KMS-11 (cell line): ENCODE measurements around the gene POLR2L.
A peak's percentile ranks its signal among the peaks of the same experiment; 100 is the strongest.

Source experiments
- H2AFZ ChIP-seq: fragments of 200-600 bp; sonication (generic); 2 replicates; pipeline ENCODE4 v1.6.1; 2016; ENCODE audit warnings: antibody characterized with exemption, mixed run types, low read depth
- H3K27ac ChIP-seq: fragments of 200-600 bp; sonication (generic); 2 replicates; pipeline ENCODE4 v1.6.1; 2016; ENCODE audit warnings: mild to moderate bottlenecking, mixed run types
- H3K27me3 ChIP-seq: fragments of 200-600 bp; sonication (generic); 2 replicates; pipeline ENCODE4 v1.6.1; 2017; ENCODE audit warnings: mild to moderate bottlenecking, low read depth, mixed run types, moderate library complexity; ENCODE audit not compliant: insufficient read depth
- H3K36me3 ChIP-seq: fragments of 200-600 bp; sonication (generic); 2 replicates; pipeline ENCODE4 v1.6.1; 2017; ENCODE audit warnings: mild to moderate bottlenecking, mixed run types; ENCODE audit not compliant: insufficient read depth
- H3K4me1 ChIP-seq: fragments of 200-600 bp; sonication (generic); 2 replicates; pipeline ENCODE4 v1.6.1; 2016; ENCODE audit warnings: mild to moderate bottlenecking, low read depth, mixed run types; ENCODE audit not compliant: poor library complexity, severe bottlenecking
- H3K4me2 ChIP-seq: fragments of 200-600 bp; sonication (generic); 2 replicates; pipeline ENCODE4 v1.7.0; 2016; ENCODE audit warnings: mild to moderate bottlenecking, mixed run types
- H3K4me3 ChIP-seq: fragments of 200-600 bp; sonication (generic); IDR thresholded peaks from 2 replicates; pipeline ENCODE4 v1.6.1; 2017; ENCODE audit warnings: low read depth, low read length, mixed read lengths; ENCODE audit not compliant: insufficient read depth
- H3K79me2 ChIP-seq: fragments of 200-600 bp; sonication (generic); 2 replicates; pipeline ENCODE4 v1.6.1; 2016; ENCODE audit warnings: low read depth, mixed run types; ENCODE audit not compliant: insufficient read depth
- H3K9ac ChIP-seq: fragments of 200-600 bp; sonication (generic); 2 replicates; pipeline ENCODE4 v1.6.1; 2016; ENCODE audit warnings: mild to moderate bottlenecking, mixed run types
- H4K20me1 ChIP-seq: fragments of 200-600 bp; sonication (generic); 2 replicates; pipeline ENCODE4 v1.6.1; 2016; ENCODE audit warnings: mild to moderate bottlenecking, mixed run types; ENCODE audit not compliant: insufficient read depth
- CTCF ChIP-seq: fragments of 200-600 bp; sonication (generic); conservative IDR thresholded peaks from 2 replicates; pipeline ENCODE4 v1.6.1; 2017; ENCODE audit warnings: low read depth, mild to moderate bottlenecking, antibody characterized with exemption, low read length, moderate library complexity, mixed read lengths

Gene POLR2L

GRCh38 chr11:836274-836673, 6.1 kb downstream of the POLR2L start:
- Histone ChIP-seq H2AFZ (no peak overlapping the region), H3K9ac (no peak overlapping the region)

GRCh38 chr11:834371-835316, 7.7 kb downstream of the POLR2L start:
- Histone ChIP-seq H3K36me3 (no peaks in the 10 kb centered on the region), H3K27me3 (peaks cover 20% of the 10 kb centered on the region), H3K4me2 (no peak overlapping the region), H3K4me1 (peaks cover 31% of the 10 kb centered on the region), H4K20me1 (no peaks in the 10 kb centered on the region), H3K9ac (no peak overlapping the region), H3K27ac (no peak overlapping the region), H3K4me3 (no peak overlapping the region), H3K79me2 (no peaks in the 10 kb centered on the region), H2AFZ (no peak overlapping the region)
- TF ChIP-seq CTCF: no peak

More at GRCh38 chr11:836274-836673, 6.1 kb downstream of the POLR2L start:
- peaks cover 23% of the 10 kb centered on the region for H3K4me1 ChIP-seq
- peaks cover 6% of the 10 kb centered on the region for H3K79me2 ChIP-seq
- peaks cover 10% of the 10 kb centered on the region; the same call in 1 of the 2 replicates for H3K27me3 ChIP-seq
- TF ChIP-seq CTCF: no peak
- H3K36me3 ChIP-seq: no peaks in the 10 kb centered on the region
- H3K4me2 ChIP-seq: no peak overlapping the region
- 0 out of 2 replicates have a peak, but pooled peaks cover 4% of the 10 kb centered on the region for H4K20me1 ChIP-seq
- no peak overlapping the region for H3K4me3 ChIP-seq
- no peak overlapping the region for H3K27ac ChIP-seq

- Histone ChIP-seq H3K27me3 (peaks cover 28% of the 10 kb centered on the region), H2AFZ (no peak overlapping the region), H3K9ac (no peak overlapping the region), H3K36me3 (no peaks in the 10 kb centered on the region), H3K4me2 (peak overlapping the region; percentile 68), H3K27ac (no peak overlapping the region), H3K79me2 (no peaks in the 10 kb centered on the region), H4K20me1 (no peaks in the 10 kb centered on the region), H3K4me3 (no peak overlapping the region), H3K4me1 (peaks cover 38% of the 10 kb centered on the region)
- no peak for TF ChIP-seq CTCF
Observed at GRCh38 chr11:833849-834311, 8.4 kb downstream of the POLR2L start.

- peak overlapping the region; percentile 68 for H3K4me2 ChIP-seq
- H3K79me2 ChIP-seq: no peaks in the 10 kb centered on the region
- no peaks in the 10 kb centered on the region for H3K36me3 ChIP-seq
- H2AFZ ChIP-seq: no peak overlapping the region
- no peak for TF ChIP-seq CTCF
- H3K4me3 ChIP-seq: no peak overlapping the region
- no peak overlapping the region for H3K27ac ChIP-seq
- H3K27me3 ChIP-seq: peaks cover 34% of the 10 kb centered on the region
- peaks cover 45% of the 10 kb centered on the region for H3K4me1 ChIP-seq
- H4K20me1 ChIP-seq: no peaks in the 10 kb centered on the region
- H3K9ac ChIP-seq: peak overlapping the region; percentile 49; the same call in 1 of the 2 replicates
Observed at GRCh38 chr11:833114-833791, 9.1 kb downstream of the POLR2L start.
